GM21717 (cell line): ENCODE data around the gene ZNF526.

Source experiments
- ATAC-seq: cut with Tn5 transposase; IDR thresholded peaks from one replicate; pipeline ENCODE4 v1.9.1; 2021; ENCODE audit warnings: mild to moderate bottlenecking, moderate library complexity; ENCODE audit not compliant: unreplicated experiment

Gene ZNF526

DNA sequence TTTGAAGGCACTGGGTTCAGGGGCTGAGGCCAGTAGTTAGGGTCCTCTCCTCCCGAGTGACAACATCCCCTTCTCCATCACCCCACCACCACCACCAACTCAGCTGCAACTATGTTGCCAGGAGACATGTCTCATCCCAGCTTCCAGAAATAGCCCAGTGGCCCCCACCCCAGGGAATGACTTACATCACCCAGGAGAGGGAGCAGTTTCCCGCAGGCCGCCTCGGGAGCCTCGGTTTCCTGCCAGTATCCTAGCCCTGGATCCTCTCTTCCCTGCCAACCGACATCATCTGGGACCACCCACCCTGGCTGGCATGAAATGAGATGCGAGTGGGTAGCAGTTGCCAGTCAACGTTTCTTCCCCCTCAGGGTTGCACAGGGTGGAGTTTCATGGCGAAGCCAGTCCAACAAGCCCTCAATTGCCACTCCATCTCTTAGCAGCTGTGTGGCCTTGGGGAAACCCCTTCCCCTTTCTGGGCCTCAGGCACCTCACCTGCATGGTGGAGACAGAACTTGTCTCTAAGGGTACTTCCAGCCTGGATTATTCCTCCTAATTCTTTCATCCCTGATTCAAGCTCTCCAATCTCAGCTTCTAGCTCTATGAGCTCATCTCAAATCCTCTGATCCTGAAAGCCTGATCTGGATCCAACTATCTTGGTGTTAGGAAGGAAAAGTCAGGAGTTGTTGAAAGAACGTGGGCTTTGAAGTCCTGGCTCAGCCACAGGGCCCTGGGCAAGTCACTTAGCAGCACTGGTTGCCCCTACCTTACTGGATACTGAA is 26.2 kb downstream of the ZNF526 start:
- no peak for ATAC-seq

DNA sequence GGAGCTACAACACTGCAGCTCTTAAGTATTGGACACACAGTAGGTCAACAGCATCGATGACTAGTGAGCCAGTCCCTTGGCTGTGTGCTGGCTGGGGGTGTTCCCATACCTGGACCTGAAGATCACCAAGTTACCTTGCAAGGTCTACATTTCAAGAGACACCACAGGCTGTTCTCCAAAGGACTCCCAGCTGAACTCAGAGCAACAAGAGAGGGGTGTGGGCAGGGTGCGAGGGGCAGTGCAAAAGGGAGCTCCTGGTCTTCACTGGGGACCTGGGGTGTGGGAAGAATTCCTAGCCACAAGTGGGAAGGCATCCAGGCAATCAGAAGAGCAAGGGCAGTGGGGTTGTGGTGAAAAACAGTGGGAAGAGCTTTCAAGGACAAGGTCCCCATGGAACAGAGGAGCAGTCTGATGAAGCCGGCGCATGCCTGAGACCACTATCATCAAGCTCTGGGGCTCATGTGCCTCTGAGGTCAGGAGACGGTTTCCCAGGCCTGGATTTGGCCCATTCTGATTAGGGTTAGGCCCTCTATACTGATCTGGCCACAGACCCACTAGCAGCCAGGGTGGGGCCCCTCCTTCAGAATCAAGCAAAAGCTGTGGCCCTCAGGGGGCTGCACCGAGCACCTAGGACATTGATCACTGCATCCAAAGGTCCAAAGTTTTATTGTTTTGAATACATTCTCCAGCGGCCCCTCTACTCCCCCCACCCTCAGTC is 27.0 kb downstream of the ZNF526 start:
- no peak for ATAC-seq

DNA sequence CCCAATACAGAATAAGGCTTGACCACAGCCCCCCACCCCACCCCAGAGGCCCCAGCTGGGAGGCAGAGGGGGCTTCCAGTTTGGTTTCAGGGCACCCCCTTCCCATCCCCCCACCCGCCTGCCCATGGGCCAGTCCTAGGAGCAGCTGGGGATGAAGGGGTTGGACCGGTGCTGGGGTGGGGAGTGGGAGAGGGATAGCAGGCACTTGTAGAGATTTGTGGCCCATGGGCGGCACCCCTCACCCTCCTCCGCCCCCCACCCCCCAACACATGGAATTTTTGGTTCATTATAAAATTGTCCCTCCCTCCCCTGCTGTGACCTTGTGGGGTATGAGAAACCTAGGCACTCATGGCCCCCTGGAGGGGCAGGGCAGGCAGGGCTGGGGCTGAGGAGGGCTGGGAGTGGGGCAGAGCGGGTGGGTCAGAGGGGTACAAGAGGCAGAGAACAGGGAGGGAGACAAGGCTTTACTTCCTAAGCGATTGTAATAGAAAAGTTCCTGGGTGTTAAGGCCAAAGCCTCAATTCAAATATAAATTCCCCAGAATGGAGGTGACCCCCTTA is 27.6 kb downstream of the ZNF526 start:
- no peak for ATAC-seq

DNA sequence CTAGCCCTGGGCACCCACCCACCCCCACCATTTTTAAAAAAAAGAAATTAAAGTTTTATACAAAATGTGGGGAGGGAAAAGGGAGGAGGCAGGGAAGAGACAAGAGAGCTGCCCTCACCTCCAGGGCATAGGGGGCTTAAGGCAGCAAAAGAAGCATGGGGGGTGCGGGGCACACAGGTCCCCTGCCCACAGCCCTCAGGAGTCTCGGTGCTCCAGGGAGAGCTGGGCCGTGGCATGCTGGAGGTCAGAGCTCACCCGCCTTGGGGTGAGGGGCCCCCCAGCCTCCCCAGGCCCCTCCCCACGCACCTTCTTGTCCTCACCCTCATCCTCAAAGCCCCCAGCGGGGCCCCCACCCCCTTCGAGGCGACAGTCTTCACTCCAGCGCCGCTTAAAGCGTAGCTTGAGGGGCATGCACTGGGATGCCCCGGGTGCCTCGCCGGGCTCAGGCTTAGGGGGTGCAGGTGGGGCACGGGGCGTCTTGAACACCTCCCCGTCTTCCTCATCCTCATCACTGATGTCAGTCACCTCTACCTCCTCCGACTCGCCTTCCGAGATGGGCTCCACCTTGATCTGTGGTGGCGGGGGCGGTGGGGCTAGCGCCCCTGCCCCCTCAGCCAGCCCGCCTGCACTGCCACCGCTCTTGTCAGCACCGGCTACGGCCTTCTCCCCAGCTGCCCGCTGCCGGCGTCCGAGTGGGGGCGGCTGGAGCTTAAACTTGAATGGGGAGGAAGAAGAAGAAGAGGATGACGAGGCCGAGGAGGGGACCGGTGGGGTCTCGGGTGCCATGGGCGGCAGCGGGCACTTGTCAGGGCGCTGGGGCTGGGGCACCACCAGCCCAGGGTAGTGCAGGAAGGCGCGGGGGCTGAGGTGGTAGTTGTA is 28.4 kb downstream of the ZNF526 start:
- no peak for ATAC-seq

DNA sequence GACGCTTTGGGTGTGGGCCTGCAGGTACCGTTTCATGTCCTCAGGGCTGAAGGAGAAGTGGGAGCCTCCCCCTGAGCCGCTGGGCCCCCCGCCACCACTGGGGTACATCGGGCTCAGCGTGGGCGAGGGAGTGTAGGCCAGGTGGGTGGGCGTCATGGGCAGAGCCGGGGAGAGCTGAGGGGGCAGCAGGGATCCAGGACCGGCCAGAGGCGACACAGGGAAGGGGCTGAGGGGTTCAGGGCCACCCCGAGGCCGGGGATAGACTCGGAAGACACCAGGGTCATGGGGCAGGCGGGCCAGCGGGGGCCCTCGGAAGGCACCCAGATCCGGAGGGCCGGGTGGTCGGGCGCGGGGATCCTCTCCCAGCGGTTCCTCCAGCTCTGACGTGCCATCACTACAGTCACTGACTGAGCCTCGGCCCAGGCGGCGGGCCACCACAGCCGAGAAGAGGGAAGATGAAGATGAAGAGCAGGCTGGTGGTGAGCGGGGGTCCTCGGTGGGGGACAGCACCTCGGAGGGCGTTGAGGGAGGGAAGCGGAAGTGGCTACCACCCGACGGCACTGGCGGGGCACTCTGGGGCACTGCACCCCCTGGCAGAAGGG is 29.1 kb downstream of the ZNF526 start:
- ATAC-seq = no peak

DNA sequence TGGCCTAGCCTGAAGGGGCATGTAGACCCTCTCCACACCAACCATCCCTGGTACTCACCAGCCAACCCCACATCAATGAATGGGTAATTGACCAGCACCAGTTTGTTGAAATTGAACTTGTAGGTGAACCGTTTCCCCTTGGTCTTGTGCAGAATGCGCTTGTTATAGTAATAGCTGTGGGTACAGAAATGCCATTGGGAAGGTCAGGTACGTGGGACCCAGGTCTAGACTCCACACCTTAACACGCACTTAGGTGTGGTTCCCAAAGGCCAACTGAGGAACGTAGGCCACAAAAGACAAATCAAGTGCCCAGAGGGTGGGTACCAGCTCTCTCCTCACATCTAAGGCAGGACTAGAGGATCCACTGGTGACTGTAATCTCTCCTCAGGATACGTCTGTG is 29.7 kb downstream of the ZNF526 start:
- no peak for ATAC-seq

DNA sequence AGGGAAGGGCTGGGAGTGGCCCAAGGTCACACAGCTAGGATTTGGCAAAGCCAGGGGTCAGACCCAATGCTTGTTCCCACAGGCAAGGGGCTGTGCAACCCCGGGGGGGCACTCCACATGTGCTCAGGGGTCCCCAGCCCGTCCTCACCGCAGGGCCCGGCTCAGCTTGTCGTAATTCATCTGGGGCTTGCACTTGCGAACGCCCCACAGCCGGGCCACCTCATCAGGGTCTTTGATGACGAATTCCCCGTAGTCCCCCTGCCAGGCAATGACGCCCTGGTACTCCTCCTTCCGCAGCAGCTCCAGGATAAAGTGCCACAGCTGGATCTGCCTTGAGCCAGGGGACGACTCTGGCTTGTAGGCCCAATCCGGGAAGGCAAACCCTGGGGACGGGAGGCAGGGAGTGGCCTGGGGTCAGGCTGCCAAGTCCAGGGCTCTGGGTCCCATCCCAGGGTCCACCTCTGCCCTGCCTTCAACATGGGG is 30.1 kb downstream of the ZNF526 start:
- no peak for ATAC-seq

DNA sequence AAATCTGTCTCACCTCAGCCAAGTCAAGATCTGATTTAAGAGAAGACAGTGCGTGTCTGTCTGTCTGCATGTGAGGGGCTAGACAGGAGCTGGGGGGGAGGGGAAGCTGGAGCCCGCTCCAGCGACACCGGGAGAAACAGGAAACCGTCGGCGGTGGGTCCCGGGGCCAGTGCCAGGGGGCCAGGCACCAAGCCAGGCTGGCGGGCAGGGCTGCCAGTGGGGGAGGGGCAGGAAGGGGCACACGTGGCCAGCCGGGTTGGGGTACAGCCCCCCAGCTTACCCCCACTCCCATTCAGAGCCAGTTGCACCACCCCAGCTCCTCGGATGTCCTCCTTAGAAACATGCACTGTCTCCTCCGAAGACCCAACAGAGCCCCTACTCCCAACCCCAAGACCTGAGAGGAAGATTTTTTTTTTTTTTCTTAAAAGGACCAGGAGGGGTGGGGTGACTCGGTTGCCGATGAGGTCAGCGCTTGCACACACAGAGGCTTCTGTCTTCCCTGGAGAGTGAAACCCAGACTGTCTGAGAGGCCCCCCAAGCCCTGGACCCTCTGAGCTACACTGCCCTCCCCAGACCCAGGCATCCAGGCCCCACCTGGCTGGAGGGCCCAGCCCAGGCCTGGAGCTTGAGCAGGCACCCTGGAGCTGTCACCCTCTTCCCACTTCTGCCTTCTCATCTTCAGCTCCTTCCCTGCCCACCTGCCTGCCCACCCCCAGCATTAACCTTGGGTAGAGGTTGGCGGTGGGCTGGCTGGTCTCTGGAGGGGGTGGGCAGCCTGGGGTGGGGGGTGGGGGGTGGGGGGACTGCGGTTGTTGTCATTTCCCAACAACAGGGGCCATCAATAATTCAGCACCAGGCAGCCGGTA is 30.8 kb downstream of the ZNF526 start:
- ATAC-seq = no peak

DNA sequence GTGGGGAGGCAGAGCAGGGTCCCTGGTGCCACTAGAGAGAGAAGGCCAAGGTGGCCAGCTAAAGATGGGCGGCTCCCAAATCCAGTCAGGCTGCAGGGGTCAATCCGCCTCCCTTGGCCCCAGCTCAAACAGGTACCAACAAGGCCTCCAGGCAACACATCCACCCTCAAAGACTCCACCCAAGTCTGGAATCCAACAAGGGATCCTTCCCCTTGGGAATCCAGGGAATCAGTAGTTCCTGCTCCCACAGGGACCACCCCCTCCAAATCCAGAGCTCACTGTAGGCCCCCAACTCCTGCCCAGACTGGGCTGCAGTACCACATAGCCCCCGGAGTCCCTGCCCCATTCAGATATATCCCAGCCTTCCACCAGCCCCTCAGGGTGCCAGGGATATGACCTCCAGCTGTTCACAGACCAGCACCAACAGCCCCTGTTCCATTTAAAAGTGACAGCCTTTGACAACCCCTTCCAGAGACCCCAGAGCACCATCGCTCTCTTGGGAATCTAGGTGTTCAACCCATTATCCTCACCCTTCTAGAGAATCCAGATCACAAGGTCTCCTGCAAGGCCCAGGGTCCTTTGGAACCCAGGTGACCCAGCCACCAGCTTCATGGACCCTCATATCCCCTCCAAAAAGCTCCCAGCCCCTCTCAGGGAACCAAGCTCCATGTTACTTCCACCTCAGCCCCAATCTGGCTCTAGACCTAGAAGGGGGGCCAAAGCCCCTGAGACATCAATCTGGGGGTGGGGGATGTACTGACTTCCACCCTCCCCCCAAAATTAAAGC is 31.7 kb downstream of the ZNF526 start:
- ATAC-seq = no peak

DNA sequence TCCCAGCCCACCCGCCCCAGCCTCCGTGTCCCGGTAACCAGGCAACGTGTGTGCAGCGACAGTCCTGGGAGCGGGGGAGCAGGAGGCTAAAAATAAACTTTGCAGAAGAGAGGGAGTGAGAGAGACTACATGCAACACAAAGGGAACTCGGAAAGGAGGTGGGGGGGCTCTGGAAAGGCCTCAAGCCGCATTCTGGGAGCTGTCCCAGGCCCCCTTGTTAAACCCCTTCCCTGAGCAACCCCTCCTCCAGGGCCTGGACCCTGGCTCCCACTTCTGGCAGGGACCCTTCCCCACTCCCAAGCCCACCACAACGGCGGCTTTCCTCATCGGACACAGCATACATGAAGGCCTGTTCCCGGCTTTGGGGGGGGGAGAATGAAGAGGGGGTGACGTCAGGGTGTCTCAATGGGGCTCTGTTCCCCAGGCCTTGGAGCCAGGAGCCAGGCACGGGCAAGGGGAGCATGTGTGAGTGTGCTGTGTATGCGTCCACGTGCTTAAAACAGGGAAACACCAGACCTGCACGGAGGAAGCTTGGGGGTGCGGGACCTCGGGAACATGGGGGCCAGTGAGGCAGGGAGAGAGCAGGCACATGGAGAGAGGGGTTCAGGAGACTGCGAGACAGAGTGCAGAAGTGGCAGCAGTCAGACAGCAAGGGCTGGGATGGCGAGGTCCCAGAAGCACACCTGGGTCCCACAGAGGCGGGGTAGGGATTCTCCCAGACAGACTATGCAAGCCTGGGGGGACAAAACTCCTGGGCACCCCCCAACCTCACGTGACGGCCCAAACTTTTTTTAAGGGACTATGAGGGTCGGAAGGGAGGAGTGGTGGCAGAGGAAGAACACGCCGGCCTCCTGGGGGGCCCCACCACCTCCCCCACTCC is 32.5 kb downstream of the ZNF526 start:
- ATAC-seq = no peak

DNA sequence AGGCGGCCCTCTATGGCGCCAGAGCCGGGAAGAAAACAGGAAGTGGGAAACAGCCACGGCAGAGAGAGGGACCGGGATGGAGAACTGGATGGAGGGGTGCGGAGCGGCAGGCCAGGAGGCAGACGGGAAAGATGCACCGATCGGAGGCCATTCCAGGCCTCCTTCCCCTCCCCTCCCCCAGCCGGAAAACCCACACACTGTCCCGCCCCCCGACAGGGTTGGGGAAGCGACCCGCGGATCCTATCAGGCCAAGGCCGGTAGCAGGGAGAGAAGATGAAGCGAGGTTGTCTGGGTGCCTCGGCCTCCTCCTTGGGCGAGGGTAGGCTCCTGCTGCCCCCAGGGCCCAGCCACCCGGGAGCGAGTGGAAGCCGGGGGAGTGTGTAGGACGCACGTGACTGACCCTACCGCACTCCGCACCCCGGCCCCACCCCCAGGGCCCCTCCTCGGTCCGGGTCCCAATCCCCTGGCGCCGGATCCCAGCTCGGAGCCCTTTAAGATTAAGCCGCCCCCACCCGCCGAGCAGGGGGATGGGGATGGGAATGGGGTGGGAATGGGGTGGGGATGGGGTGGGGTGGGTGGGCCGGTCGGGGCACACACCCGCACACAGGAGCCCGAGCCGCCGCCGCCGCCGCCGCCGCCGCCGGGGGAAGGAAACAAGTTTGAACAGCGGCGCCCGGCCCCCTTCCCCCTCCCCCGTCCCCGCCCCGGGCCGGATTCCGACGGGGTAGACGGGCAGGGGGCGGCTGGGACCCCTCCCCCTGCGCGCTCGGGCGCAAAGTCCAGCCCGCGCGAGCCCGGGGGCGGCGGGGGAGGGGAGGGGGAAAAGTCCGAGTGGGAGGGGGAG is 33.4 kb downstream of the ZNF526 start:
- ATAC-seq = no peak

DNA sequence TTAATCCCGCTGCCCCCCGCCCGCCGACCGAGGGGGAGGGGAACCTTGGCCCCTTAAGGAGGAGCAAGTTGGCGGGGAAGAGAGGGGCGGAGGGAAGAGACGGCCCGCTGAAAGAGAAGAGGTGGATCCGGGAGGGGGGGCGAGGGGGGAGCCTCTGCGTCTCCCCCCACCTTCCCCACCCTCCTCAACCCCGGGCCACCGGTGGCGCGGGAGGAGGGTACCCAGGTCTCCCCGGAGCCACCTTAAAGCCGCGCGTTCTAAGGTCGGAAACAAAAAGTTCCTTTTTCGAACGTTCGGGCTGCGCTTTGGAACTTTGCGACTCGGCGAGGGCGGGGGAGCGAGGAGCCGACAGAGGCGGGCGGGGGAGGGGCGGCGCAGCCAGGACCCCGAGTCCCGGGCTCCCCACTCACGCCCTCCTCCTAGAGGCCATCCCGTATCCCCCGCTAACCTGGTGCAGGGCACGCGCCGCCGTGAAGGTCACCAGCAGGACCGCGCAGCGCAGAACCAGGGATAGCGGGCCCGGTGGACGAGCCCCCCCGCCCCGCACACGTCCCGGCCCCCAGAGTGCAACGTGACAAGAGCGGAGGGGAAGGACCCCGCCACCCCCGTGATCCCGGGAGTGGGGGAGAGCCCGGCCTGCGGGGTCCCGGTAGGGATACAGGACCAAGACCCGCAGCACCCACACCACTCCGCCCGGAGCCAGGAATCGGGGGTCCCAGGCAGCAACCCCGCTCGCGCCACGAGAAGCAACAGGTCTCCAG is 34.2 kb downstream of the ZNF526 start:
- no peak for ATAC-seq

DNA sequence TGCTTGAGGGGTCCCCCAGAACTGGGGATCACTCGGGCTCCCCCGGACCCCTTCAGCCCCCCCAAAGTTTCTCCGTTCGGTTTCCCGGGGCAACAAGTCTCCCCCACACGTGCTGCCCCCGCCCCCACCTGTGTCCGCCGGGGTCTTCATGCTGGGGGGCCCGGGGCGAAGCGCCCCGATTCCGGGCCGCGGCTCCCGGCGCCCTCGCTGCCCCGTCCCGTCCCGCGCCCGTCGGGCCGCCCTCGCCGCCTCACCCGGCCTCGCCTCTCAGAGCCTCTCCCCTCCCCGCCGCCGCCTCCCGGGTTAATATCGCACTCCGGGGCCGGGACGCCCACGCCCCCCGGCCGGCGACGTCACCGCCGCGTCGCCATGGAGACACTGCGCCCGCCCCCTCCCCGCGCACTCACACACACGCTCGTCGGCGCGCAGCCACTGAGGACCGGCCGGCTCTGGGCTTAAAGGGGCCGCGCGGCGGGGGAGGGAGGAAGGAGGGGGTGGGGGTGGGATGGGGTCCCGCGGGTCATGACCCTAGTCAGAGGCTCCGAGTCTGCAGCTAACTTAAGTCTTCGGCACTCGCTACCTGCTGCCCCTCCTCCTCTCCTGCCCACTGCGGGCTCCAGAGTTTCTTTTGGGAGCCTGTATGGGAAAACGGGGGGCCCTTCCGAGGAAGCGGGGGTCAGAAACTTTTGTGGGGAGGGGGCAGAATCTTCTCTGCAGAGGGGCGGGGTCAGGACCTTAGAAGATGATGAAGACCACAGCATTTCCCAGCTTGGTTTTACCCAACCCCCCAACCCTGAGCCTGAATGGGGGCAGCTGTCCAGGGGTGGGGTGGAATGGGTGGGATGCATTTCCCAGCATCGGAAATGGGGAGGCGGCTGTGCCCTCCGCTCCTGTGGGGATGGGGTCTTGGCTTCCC is 35.0 kb downstream of the ZNF526 start, which contains the start of gene ERF:
Gene ERF (minus strand): TSS at position 279 of the 916 bp plus-strand sequence. CDS start 129 bp downstream, at position 150.
- ATAC-seq = no peak

DNA sequence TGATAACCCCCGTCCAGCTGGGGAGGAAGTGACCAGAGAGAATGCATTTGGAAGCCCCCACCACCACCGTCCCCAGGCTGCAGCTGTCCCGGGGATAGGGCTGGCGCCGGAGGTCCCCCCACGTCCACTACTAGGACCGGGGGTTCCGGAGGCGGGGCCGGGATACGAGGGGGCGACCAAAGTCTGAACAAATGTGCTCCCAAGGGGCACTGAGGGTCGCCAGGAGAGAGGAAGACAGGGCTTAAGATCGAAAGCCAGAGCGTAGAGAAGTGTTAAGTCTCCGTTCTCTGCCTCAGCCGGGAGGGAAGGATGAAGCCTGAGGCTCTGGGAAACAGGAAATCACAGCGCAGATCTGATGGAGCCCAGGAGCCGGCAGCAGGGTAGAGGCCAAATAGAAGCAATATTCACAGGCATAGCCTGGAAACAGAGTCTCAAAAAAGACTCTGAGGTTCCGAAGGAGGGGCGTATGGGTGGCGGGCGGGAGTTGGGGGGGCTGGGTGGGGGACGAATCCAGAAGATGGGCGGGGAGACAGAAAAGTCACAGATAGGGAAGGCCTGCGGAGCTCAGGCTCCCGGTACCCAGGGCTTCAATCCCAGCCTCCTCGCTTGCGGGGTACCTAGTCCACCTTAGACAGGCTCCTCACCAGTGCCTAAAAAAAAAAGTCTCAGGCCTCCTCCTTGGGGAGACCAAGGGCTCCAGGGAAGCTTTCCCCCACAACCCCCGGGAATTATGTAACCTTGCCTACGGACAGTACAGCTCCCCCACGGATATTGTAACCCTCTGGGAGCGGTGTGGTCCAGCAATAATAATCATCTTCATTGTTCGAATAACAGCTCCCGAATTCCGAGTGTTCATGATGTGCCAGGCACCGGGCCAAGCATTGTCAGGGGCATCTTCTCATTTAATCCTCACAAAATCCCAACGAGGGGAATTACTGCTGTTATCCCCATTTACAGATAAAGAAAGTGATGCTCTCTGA is 35.9 kb downstream of the ZNF526 start:
- no peak for ATAC-seq
